Activated naive CD4-positive, alpha-beta T cell treated with anti-CD3 and anti-CD28 coated beads, Interleukin-2, amount 50 U/mL, for 24 hours (primary cell): ENCODE data around the gene MAEA.

ENCODE experiments used
- H3K27ac Mint-ChIP-seq: one replicate; pipeline ENCODE4 v1.8.0; 2021; ENCODE audit warnings: mild to moderate bottlenecking, mixed read lengths
- H3K27me3 Mint-ChIP-seq: one replicate; pipeline ENCODE4 v1.8.0; 2021; ENCODE audit warnings: mixed read lengths
- H3K36me3 Mint-ChIP-seq: one replicate; pipeline ENCODE4 v1.8.0; 2021; ENCODE audit warnings: mixed read lengths
- H3K4me1 Mint-ChIP-seq: one replicate; pipeline ENCODE4 v1.8.0; 2021; ENCODE audit warnings: mixed read lengths
- H3K4me3 Mint-ChIP-seq: one replicate; pipeline ENCODE4 v1.8.0; 2021; ENCODE audit warnings: mild to moderate bottlenecking, mixed read lengths
- H3K9me3 Mint-ChIP-seq: one replicate; pipeline ENCODE4 v1.8.0; 2021; ENCODE audit warnings: mixed read lengths

MAEA gene

GRCh38 chr4:1374706-1375045 lies 85.0 kb downstream of the MAEA start:
- no peaks in the 10 kb centered on the region for H3K4me1 Mint-ChIP-seq
- H3K36me3 Mint-ChIP-seq, result peaks cover 6% of the 10 kb centered on the region
- H3K27ac Mint-ChIP-seq, result no peak overlapping the region
- H3K4me3 Mint-ChIP-seq, result no peak overlapping the region
- no peaks in the 10 kb centered on the region for H3K9me3 Mint-ChIP-seq
- H3K27me3 Mint-ChIP-seq, result no peaks in the 10 kb centered on the region

GRCh38 chr4:1375051-1375721 lies 85.5 kb downstream of the MAEA start:
- peaks cover 6% of the 10 kb centered on the region for H3K36me3 Mint-ChIP-seq
- no peak overlapping the region for H3K4me3 Mint-ChIP-seq
- no peak overlapping the region for H3K27ac Mint-ChIP-seq
- no peaks in the 10 kb centered on the region for H3K27me3 Mint-ChIP-seq
- H3K9me3 Mint-ChIP-seq, result no peaks in the 10 kb centered on the region
- no peaks in the 10 kb centered on the region for H3K4me1 Mint-ChIP-seq

- no peak overlapping the region for H3K4me3 Mint-ChIP-seq
- H3K4me1 Mint-ChIP-seq, result no peaks in the 10 kb centered on the region
- H3K27me3 Mint-ChIP-seq, result no peaks in the 10 kb centered on the region
- peaks cover 6% of the 10 kb centered on the region for H3K36me3 Mint-ChIP-seq
- no peaks in the 10 kb centered on the region for H3K9me3 Mint-ChIP-seq
- H3K27ac Mint-ChIP-seq, result no peak overlapping the region
Observed at GRCh38 chr4:1375761-1376322, 86.2 kb downstream of the MAEA start.

GRCh38 chr4:1376391-1376840 lies 86.7 kb downstream of the MAEA start:
- Mint-ChIP-seq H3K36me3 (peaks cover 6% of the 10 kb centered on the region), H3K27ac (no peak overlapping the region), H3K4me3 (no peak overlapping the region), H3K9me3 (no peaks in the 10 kb centered on the region), H3K4me1 (no peaks in the 10 kb centered on the region), H3K27me3 (no peaks in the 10 kb centered on the region)

GRCh38 chr4:1376841-1377605 lies 87.3 kb downstream of the MAEA start:
- H3K4me1 Mint-ChIP-seq, result no peaks in the 10 kb centered on the region
- peaks cover 6% of the 10 kb centered on the region for H3K36me3 Mint-ChIP-seq
- H3K4me3 Mint-ChIP-seq, result no peak overlapping the region
- no peak overlapping the region for H3K27ac Mint-ChIP-seq
- no peaks in the 10 kb centered on the region for H3K9me3 Mint-ChIP-seq
- no peaks in the 10 kb centered on the region for H3K27me3 Mint-ChIP-seq

- Mint-ChIP-seq H3K4me3 (no peak overlapping the region), H3K9me3 (no peaks in the 10 kb centered on the region), H3K36me3 (peaks cover 5% of the 10 kb centered on the region), H3K27ac (no peak overlapping the region), H3K27me3 (no peaks in the 10 kb centered on the region), H3K4me1 (no peaks in the 10 kb centered on the region)
Observed at GRCh38 chr4:1377606-1378261, 88.0 kb downstream of the MAEA start.

- Mint-ChIP-seq H3K9me3 (no peaks in the 10 kb centered on the region), H3K27me3 (no peaks in the 10 kb centered on the region), H3K4me1 (no peaks in the 10 kb centered on the region), H3K27ac (no peak overlapping the region), H3K36me3 (peaks cover under 1% of the 10 kb centered on the region), H3K4me3 (no peak overlapping the region)
Observed at GRCh38 chr4:1378559-1379231, 89.0 kb downstream of the MAEA start.

- Mint-ChIP-seq H3K4me1 (no peaks in the 10 kb centered on the region), H3K27me3 (no peaks in the 10 kb centered on the region), H3K27ac (no peak overlapping the region), H3K36me3 (no peaks in the 10 kb centered on the region), H3K4me3 (no peak overlapping the region), H3K9me3 (no peaks in the 10 kb centered on the region)
Observed at GRCh38 chr4:1379351-1379781, 89.7 kb downstream of the MAEA start.

- Mint-ChIP-seq H3K36me3 (no peaks in the 10 kb centered on the region), H3K27me3 (no peaks in the 10 kb centered on the region), H3K27ac (no peak overlapping the region), H3K4me3 (no peak overlapping the region), H3K9me3 (no peaks in the 10 kb centered on the region), H3K4me1 (no peaks in the 10 kb centered on the region)
Observed at GRCh38 chr4:1379801-1380331, 90.2 kb downstream of the MAEA start.

GRCh38 chr4:1380368-1381151 lies 90.9 kb downstream of the MAEA start:
- Mint-ChIP-seq H3K27ac (no peak overlapping the region), H3K4me1 (no peaks in the 10 kb centered on the region)

GRCh38 chr4:1381181-1381621 lies 91.5 kb downstream of the MAEA start:
- Mint-ChIP-seq H3K4me3 (no peak overlapping the region), H3K36me3 (no peaks in the 10 kb centered on the region), H3K27me3 (no peaks in the 10 kb centered on the region), H3K4me1 (no peaks in the 10 kb centered on the region), H3K27ac (no peak overlapping the region), H3K9me3 (no peaks in the 10 kb centered on the region)

More at GRCh38 chr4:1380368-1381151, 90.9 kb downstream of the MAEA start:
- H3K4me3 Mint-ChIP-seq, result no peak overlapping the region
- H3K36me3 Mint-ChIP-seq, result no peaks in the 10 kb centered on the region
- H3K27me3 Mint-ChIP-seq, result no peaks in the 10 kb centered on the region
- H3K9me3 Mint-ChIP-seq, result no peaks in the 10 kb centered on the region

GRCh38 chr4:1381944-1382541 lies 92.4 kb downstream of the MAEA start:
- Mint-ChIP-seq H3K4me1 (no peaks in the 10 kb centered on the region), H3K27ac (no peak overlapping the region), H3K27me3 (no peaks in the 10 kb centered on the region), H3K4me3 (no peak overlapping the region), H3K36me3 (peaks cover 4% of the 10 kb centered on the region), H3K9me3 (no peaks in the 10 kb centered on the region)

- Mint-ChIP-seq H3K4me3 (no peak overlapping the region), H3K27me3 (no peaks in the 10 kb centered on the region), H3K36me3 (peaks cover 9% of the 10 kb centered on the region), H3K4me1 (no peaks in the 10 kb centered on the region), H3K9me3 (no peaks in the 10 kb centered on the region), H3K27ac (no peak overlapping the region)
Observed at GRCh38 chr4:1382776-1383727, 93.4 kb downstream of the MAEA start.
